ENCODE measurements around the gene DVL3.

Gene DVL3

DNA sequence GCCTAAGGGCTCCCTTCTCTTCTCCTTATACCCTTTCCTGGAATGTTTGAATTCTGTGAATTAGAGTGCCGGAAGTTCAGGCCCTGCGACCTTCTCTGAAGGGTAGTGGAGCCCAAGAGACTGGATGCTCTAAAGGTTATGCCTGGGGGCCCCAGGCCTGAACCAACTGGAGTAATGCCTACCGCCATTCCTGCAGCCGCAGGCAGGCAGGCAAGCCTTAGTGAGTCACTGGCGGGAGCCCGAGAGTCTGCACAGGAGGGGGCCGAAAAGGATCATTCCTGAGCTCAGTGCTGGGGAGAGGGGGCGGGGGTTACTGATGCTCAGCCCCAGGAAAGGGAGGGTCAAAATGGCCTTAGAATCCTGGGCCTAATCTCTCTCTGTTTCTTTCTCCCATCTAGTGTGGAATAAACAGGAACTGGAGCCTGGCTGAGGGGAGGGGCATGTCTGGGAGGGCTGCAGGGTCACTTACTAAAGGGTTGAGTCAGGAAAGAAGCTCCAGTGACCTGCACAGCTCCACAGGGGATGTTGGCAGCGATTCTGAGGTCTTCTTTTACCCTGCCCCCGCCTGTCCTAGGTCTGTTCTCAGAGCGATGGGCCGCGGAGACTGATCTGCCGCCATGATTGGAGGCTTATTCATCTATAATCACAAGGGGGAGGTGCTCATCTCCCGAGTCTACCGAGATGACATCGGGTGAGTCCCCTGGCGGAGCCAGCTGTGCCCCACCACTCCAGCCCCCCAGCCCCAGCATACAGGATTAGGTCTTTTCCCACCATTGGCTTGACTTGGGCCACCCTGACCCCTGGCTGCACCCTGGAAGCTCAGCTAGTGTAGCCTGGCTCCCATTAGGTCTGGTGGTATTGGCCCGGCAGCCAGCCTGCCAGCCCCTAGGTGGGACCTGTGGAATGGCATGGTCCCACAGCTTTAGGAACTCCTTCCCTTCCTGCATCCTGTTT lies 21.5 kb downstream of the DVL3 start:
- DNase-seq (ENCODE audit: low read depth in 3 of 3), result no peak

DNA sequence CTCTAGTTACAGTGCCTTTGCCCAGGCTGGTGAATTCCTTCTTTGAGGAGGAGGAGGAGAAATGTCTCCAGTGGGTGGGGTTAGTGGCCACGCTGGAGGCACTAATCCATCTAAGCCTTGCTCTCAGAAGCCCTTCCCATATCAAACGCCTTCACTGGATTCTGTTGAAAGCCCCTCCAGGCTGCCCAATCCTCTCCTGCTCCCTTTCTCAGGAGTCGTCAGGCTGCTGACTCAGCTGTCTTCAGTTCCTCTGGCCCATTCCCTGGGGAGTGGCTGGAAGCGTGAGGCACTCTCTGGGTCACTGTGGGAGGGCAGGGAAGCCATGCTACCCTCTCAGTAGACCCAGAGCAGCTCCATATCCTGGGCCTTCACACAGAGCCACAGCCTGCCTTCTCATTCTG lies 22.2 kb downstream of the DVL3 start:
- DNase-seq (ENCODE audit: low read depth in 3 of 3), result no peak

DNA sequence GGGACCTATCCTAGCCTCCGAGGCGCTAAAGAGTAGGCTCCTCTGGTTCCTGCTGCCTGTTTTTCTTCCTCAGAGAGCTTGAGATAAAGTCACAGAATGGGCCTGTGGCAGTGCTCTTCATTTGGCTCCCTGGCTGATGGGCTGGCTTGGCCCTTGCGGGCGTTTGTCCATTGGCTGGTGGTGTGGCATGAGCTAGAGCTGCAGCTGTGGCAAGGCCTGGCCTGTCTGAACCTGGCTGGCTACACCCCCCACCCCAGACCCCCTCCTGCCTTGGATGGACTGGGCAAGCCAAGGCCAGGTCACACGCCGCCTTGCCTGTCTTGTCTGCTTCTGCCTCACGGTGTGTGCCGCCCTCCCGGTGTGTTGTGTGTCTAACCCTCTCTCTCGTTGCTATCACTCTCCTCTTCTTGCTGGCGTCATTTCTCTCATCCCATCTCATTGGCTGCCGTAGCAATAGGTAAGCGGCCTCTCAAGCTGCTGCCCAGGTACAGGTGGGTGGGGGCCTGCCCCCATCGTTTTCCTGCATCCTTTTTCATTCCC lies 22.7 kb downstream of the DVL3 start:
- DNase-seq (ENCODE audit: low read depth in 3 of 3), result no peak

- DNase-seq (ENCODE audit: low read depth in 3 of 3), result no peak
These were observed 23.5 kb downstream of the DVL3 start for GRCh38 chr3:184178521-184179138.

- DNase-seq (ENCODE audit: low read depth in 3 of 3), result no peak
These were observed 25.0 kb downstream of the DVL3 start for GRCh38 chr3:184180165-184180564.

DNA sequence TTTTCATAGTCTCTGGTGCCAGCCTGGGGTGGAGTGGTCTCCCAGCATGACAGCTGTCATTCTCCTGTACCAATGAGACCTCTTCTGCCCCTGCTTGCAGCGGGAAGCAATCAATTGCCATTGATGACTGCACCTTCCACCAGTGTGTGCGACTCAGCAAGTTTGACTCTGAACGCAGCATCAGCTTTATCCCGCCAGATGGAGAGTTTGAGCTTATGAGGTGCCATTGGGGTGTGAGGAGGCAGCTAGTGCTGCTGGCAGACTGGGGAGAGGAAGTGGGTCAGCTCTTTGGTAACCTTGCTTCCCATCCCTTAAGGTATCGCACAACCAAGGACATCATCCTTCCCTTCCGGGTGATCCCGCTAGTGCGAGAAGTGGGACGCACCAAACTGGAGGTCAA lies 26.4 kb downstream of the DVL3 start:
- no peak for DNase-seq (ENCODE audit: low read depth in 3 of 3)

DNA sequence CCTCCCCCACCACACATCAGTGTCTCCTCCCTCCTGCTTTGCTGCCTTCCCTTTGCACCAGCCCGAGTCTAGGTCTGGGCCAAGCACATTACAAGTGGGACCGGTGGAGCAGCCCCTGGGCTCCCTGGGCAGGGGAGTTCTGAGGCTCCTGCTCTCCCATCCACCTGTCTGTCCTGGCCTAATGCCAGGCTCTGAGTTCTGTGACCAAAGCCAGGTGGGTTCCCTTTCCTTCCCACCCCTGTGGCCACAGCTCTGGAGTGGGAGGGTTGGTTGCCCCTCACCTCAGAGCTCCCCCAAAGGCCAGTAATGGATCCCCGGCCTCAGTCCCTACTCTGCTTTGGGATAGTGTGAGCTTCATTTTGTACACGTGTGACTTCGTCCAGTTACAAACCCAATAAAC lies 28.5 kb downstream of the DVL3 start:
- no peak for DNase-seq (ENCODE audit: low read depth in 3 of 3)

- no peak for DNase-seq (ENCODE audit: low read depth in 3 of 3)
These were observed 29.5 kb downstream of the DVL3 start for GRCh38 chr3:184184546-184185230.

- peak; percentile 99 for DNase-seq (ENCODE audit: low read depth in 3 of 3)
These were observed 30.4 kb downstream of the DVL3 start for GRCh38 chr3:184185461-184186183.

- DNase-seq (ENCODE audit: low read depth in 3 of 3), result peak in 1 of 3 donors; percentile 20
These were observed 31.2 kb downstream of the DVL3 start, which contains the start of gene ABCF3 for GRCh38 chr3:184186184-184186901. ABCF3 (plus strand) TSS chr3:184186199; CDS start chr3:184186208, 9 bp downstream.

DNA sequence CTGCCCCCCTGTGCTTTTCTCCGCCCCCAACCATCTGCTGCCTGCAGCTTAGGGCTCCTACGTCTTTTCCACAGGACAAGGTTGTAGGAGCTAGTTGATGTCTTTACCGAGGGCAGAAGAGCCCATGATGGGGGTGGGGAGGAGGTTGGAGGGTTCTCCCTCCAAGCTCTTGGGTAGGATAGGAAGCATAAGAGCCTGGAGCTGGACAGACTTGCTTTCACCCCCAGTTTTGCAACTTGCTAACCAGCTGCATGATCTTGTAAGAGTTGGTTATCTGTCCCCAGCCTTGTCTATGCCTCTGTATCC lies 31.7 kb downstream of the DVL3 start:
- DNase-seq (ENCODE audit: low read depth in 3 of 3), result no peak

- DNase-seq (ENCODE audit: low read depth in 3 of 3), result no peak
These were observed 32.9 kb downstream of the DVL3 start for GRCh38 chr3:184188080-184188479.

DNA sequence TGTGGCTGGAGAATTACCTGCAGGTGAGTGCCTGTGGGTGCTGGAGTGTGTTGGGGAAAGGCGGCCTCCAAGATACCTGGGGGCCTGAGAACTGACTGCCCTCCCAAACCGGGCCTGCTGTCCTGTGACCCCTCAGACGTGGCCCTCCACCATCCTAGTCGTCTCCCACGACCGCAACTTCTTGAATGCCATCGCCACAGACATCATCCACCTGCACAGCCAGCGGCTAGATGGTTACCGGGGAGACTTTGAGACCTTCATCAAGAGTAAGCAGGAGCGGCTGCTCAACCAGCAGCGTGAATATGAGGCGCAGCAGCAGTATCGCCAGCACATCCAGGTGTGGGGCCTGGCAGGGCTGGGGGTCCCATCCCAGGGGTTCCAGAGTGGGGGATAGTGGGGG lies 34.2 kb downstream of the DVL3 start:
- no peak for DNase-seq (ENCODE audit: low read depth in 3 of 3)

DNA sequence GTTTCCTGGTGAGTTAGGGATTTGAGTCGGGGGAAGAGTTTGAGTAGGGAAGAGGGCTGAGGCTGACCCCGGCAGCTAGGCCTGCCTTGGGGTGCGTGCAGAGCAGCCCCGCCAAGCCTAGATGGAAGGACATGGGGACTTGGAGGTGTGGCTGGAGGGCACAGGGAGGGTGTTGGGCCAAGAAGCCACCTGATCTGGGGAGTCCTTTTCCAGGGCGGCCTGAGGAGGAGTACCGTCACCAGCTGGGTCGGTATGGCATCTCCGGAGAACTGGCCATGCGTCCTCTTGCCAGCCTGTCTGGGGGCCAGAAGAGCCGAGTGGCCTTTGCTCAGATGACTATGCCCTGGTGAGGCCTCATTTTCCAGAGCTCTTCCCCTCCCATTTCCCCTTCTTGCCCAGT lies 37.7 kb downstream of the DVL3 start:
- no peak for DNase-seq (ENCODE audit: low read depth in 3 of 3)

GRCh38 chr3:184193991-184194539 lies 38.9 kb downstream of the DVL3 start:
- no peak for DNase-seq (ENCODE audit: low read depth in 3 of 3)

GRCh38 chr3:184196536-184196935 lies 41.4 kb downstream of the DVL3 start:
- DNase-seq (ENCODE audit: low read depth in 3 of 3), result no peak

- DNase-seq (ENCODE audit: low read depth in 3 of 3), result no peak
These were observed 43.3 kb downstream of the DVL3 start for GRCh38 chr3:184198509-184198908.

DNA sequence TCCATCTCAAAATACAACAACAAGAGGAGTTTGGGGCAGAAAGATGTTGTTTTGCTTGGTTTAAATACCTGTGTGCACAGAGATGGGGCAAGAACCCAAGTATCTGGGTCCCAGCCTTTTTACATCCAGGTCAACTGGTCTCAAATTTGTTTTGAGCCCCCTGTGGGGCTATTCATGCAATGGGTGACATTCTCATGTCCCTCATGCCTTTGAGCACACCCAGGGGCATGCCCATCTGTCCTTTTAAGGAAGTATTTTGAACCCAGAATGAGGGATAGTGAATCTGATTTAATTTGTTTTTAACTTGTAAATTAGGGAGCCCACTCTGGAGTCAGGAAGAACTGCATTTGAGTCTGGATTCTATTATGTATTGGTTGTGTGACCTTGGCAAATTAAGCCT lies 45.6 kb downstream of the DVL3 start:
- no peak for DNase-seq (ENCODE audit: low read depth in 3 of 3)

DNA sequence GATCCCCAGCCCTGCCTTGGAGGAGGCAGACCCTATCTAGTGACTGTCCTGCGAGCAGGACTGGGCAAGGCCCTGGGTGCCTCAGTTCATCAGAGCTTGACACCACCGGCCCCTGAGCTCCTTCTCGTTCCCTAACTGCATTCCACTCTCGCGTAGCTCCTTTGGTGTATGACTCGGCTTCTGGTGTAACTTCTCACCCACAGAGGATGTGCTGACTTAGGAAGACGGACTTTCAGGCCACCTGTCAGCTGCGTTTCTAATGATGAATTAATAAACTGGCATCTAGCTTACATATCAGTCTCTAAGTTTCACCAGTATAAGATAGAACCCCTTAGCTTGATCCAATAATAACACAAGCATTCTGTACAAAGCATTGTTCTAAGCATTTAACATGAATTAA lies 48.3 kb downstream of the DVL3 start:
- DNase-seq (ENCODE audit: low read depth in 3 of 3), result no peak

- DNase-seq (ENCODE audit: low read depth in 3 of 3), result no peak
These were observed 54.2 kb downstream of the DVL3 start for GRCh38 chr3:184209146-184209923.

All from stimulated activated CD4-positive, alpha-beta T cell treated with anti-CD3 and anti-CD28 coated beads, TNF-alpha, amount 100 ng/mL, for 48 hours (primary cell).